Neural cell (in vitro differentiated cells): ENCODE results near the gene MKX. TPM values are rescaled to one million over a fixed set of nuclear protein-coding genes. Genes with fewer than 3 reads are reported as not detected.

Source experiments
- H2AFZ ChIP-seq: fragments of 200-600, 300-800 bp; sonication (generic), shearing (Covaris generic); 2 replicates; pipeline ENCODE4 v1.6.0; 2014; ENCODE audit warnings: low read depth, mild to moderate bottlenecking, antibody characterized with exemption, low read length, moderate library complexity
- H3F3A ChIP-seq: fragments of 200-600 bp; shearing (Covaris generic); 2 replicates; pipeline ENCODE4 v1.6.1; 2016; ENCODE audit warnings: mild to moderate bottlenecking, moderate library complexity, mixed read lengths, antibody characterized with exemption, low read length; ENCODE audit not compliant: insufficient read depth, poor library complexity, severe bottlenecking
- H3K27ac ChIP-seq: fragments of 200-600, 300-800 bp; sonication (generic), shearing (Covaris generic); 2 replicates; pipeline ENCODE4 v1.5.1; 2014; ENCODE audit warnings: mild to moderate bottlenecking, low read length, moderate library complexity
- H3K27me3 ChIP-seq: fragments of 300-800, 200-600 bp; sonication (generic), shearing (Covaris generic); 2 replicates; pipeline ENCODE4 v1.6.0; 2014; ENCODE audit warnings: mild to moderate bottlenecking, low read depth, low read length, moderate library complexity; ENCODE audit not compliant: insufficient read depth
- H3K36me3 ChIP-seq: fragments of 300-800, 200-600 bp; sonication (generic), shearing (Covaris generic); 2 replicates; pipeline ENCODE4 v1.5.1; 2014; ENCODE audit warnings: mild to moderate bottlenecking, antibody characterized with exemption, low read length, moderate library complexity; ENCODE audit not compliant: insufficient read depth
- H3K4me2 ChIP-seq: fragments of 300-800, 200-600 bp; sonication (generic), shearing (Covaris generic); 2 replicates; pipeline ENCODE4 v1.6.0; 2014; ENCODE audit warnings: mild to moderate bottlenecking, low read length
- H3K4me3 ChIP-seq: fragments of 300-800, 200-600 bp; sonication (generic), shearing (Covaris generic); 2 replicates; pipeline ENCODE4 v1.5.1; 2014; ENCODE audit warnings: mild to moderate bottlenecking, low read length, moderate library complexity
- H3K79me2 ChIP-seq: fragments of 200-600 bp; shearing (Covaris generic); replicated peaks from 2 replicates; pipeline ENCODE4 v1.6.0; 2014; ENCODE audit warnings: mild to moderate bottlenecking, low read length, moderate library complexity; ENCODE audit not compliant: insufficient read depth
- H3K9ac ChIP-seq: fragments of 300-800, 200-600 bp; sonication (generic), shearing (Covaris generic); 2 replicates; pipeline ENCODE4 v1.6.1; 2016; ENCODE audit warnings: mild to moderate bottlenecking, low read length, mixed read lengths
- H3K9me2 ChIP-seq: fragments of 200-600 bp; shearing (Covaris generic); 2 replicates; pipeline ENCODE4 v1.6.1; 2016; ENCODE audit warnings: mild to moderate bottlenecking, low read length, mixed read lengths; ENCODE audit not compliant: insufficient read depth
- H3K9me3 ChIP-seq: fragments of 200-600, 300-800 bp; sonication (generic), shearing (Covaris generic); 2 replicates; pipeline ENCODE4 v1.6.1; 2016; ENCODE audit warnings: mild to moderate bottlenecking, mixed run types, low read length, moderate library complexity, mixed read lengths
- H4K20me1 ChIP-seq: fragments of 200-600 bp; shearing (Covaris generic); 2 replicates; pipeline ENCODE4 v1.6.1; 2016; ENCODE audit warnings: mild to moderate bottlenecking, mixed run types; ENCODE audit not compliant: insufficient read depth
- CTCF ChIP-seq: fragments of 450-650 bp; IDR thresholded peaks from 2 replicates; pipeline ENCODE4 v1.5.1; 2014; ENCODE audit warnings: antibody characterized with exemption, mild to moderate bottlenecking, moderate library complexity; ENCODE audit not compliant: poor library complexity, severe bottlenecking
- EP300 ChIP-seq: fragments of 450-650 bp; conservative IDR thresholded peaks from 2 replicates; pipeline ENCODE4 v1.6.1; 2014; ENCODE audit warnings: antibody characterized with exemption, mild to moderate bottlenecking, moderate library complexity; ENCODE audit not compliant: poor library complexity, severe bottlenecking
- EZH2 ChIP-seq: fragments of 200-600, 300-800 bp; shearing (Covaris generic), sonication (generic); IDR thresholded peaks from 2 replicates; pipeline ENCODE4 v1.6.1; 2014; ENCODE audit warnings: antibody characterized with exemption, low read length, borderline replicate concordance, mild to moderate bottlenecking; ENCODE audit not compliant: insufficient read depth, poor library complexity, severe bottlenecking
- MXI1 ChIP-seq: fragments of 450-650 bp; conservative IDR thresholded peaks from 2 replicates; pipeline ENCODE4 v1.6.1; 2014; ENCODE audit warnings: antibody characterized with exemption, mild to moderate bottlenecking; ENCODE audit not compliant: poor library complexity, severe bottlenecking
- POLR2AphosphoS5 ChIP-seq: IDR thresholded peaks from 2 replicates; pipeline ENCODE4 v1.6.1; 2012
- RAD21 ChIP-seq: fragments of 450-650 bp; conservative IDR thresholded peaks from 2 replicates; pipeline ENCODE4 v1.6.1; 2014; ENCODE audit warnings: antibody characterized with exemption, mild to moderate bottlenecking, moderate library complexity
- REST ChIP-seq: IDR thresholded peaks from 2 replicates; pipeline ENCODE4 v1.6.1; 2012; ENCODE audit warnings: borderline replicate concordance
- SMC3 ChIP-seq: fragments of 450-650 bp; conservative IDR thresholded peaks from 2 replicates; pipeline ENCODE4 v1.6.1; 2014; ENCODE audit warnings: antibody characterized with exemption, mild to moderate bottlenecking, moderate library complexity; ENCODE audit not compliant: poor library complexity
- TAF1 ChIP-seq: IDR thresholded peaks from 2 replicates; pipeline ENCODE4 v1.6.1; 2012; ENCODE audit warnings: low read depth
- polyA plus RNA-seq: library from polyadenylated mRNA; depleted of rRNA; stranded (reverse); fragments of >200 nt; gene quantifications from 2 replicates; pipeline ENCODE4 v1.2.3, GENCODE V29; 2014

The MKX gene
- polyA plus RNA-seq, 1 donor from 2014 or later: not detected

- H3F3A ChIP-seq: no peaks in the 10 kb centered on the region
- H3K9me3 ChIP-seq: no peaks in the 10 kb centered on the region
- no peaks in the 10 kb centered on the region for H3K27me3 ChIP-seq
- TF ChIP-seq MXI1: no peak
- TF ChIP-seq CTCF: no peak
- no peak for TF ChIP-seq SMC3
- TF ChIP-seq REST: no peak
- TF ChIP-seq RAD21: no peak
- TF ChIP-seq EP300: no peak
- TF ChIP-seq POLR2AphosphoS5: no peak
- no peak overlapping the region for H3K9ac ChIP-seq
- H4K20me1 ChIP-seq: no peaks in the 10 kb centered on the region
- H3K79me2 ChIP-seq: no peaks in the 10 kb centered on the region
- H2AFZ ChIP-seq: no peak overlapping the region
- H3K4me3 ChIP-seq: no peak overlapping the region
- H3K27ac ChIP-seq: no peak overlapping the region
- no peaks in the 10 kb centered on the region for H3K9me2 ChIP-seq
- H3K4me2 ChIP-seq: no peak overlapping the region
- no peaks in the 10 kb centered on the region for H3K36me3 ChIP-seq
Measured at GRCh38 chr10:27723436-27723835, 22.2 kb downstream of the MKX start.

GRCh38 chr10:27720529-27720928 is 25.1 kb downstream of the MKX start:
- no peak overlapping the region for H3K27ac ChIP-seq
- H3K79me2 ChIP-seq: no peaks in the 10 kb centered on the region
- no peaks in the 10 kb centered on the region for H3K36me3 ChIP-seq
- H4K20me1 ChIP-seq: no peaks in the 10 kb centered on the region
- no peaks in the 10 kb centered on the region for H3K9me2 ChIP-seq
- no peaks in the 10 kb centered on the region for H3K27me3 ChIP-seq
- no peaks in the 10 kb centered on the region for H3F3A ChIP-seq
- H3K9me3 ChIP-seq: no peaks in the 10 kb centered on the region
- H3K9ac ChIP-seq: no peak overlapping the region
- TF ChIP-seq RAD21: no peak
- no peak for TF ChIP-seq SMC3
- no peak for TF ChIP-seq EP300
- TF ChIP-seq EZH2: no peak
- no peak for TF ChIP-seq MXI1
- TF ChIP-seq CTCF: no peak
- TF ChIP-seq POLR2AphosphoS5: no peak
- no peak for TF ChIP-seq REST
- no peak for TF ChIP-seq TAF1
- H2AFZ ChIP-seq: no peak overlapping the region
- H3K4me2 ChIP-seq: no peak overlapping the region
- no peak overlapping the region for H3K4me3 ChIP-seq
